NCI-H460 (cell line): Measurements from ENCODE around the gene NDUFA13. TPM values are rescaled to one million over a fixed set of nuclear protein-coding genes. Genes with fewer than 3 reads are reported as not detected.

Experiments used
- DNase-seq: peaks from one replicate; pipeline ENCODE4 v3.0.0-alpha.2; 2016; ENCODE audit warnings: low read depth; ENCODE audit errors: extremely low read depth
- total RNA-seq: library from RNA; depleted of rRNA; stranded (reverse); fragments of >200 nt; shearing (Covaris generic); gene quantifications from 2 replicates; pipeline ENCODE4 v1.2.3, GENCODE V29; 2014

Gene NDUFA13
- total RNA-seq, 1 experiment from 2014 or later: 134 TPM

GRCh38 chr19:19506592-19506991, 9.4 kb upstream of the NDUFA13 start:
- no peak for DNase-seq

- DNase-seq: no peak
Measured at GRCh38 chr19:19507354-19507753, 8.7 kb upstream of the NDUFA13 start.

GRCh38 chr19:19508217-19508616, 7.8 kb upstream of the NDUFA13 start:
- no peak for DNase-seq

GRCh38 chr19:19510432-19510831, 5.6 kb upstream of the NDUFA13 start:
- no peak for DNase-seq

GRCh38 chr19:19513682-19514081, 2.3 kb upstream of the NDUFA13 start:
- DNase-seq: no peak

- DNase-seq: no peak
Measured at GRCh38 chr19:19514215-19514657, 1.8 kb upstream of the NDUFA13 start.

GRCh38 chr19:19514881-19515641, 964 bp upstream of the NDUFA13 start, which contains the start of gene TSSK6:
Gene TSSK6, minus strand, starts transcription at chr19:19515548. Its CDS starts 121 bp downstream, at chr19:19515427.
- DNase-seq: no peak

- DNase-seq: no peak
Measured at GRCh38 chr19:19517235-19517619, 1.2 kb downstream of the NDUFA13 start.

GRCh38 chr19:19520989-19521388, 5.0 kb downstream of the NDUFA13 start:
- no peak for DNase-seq

GRCh38 chr19:19523177-19523576, 7.2 kb downstream of the NDUFA13 start:
- no peak for DNase-seq

- no peak for DNase-seq
Measured at GRCh38 chr19:19524053-19524452, 8.0 kb downstream of the NDUFA13 start.

GRCh38 chr19:19525611-19526380, 9.8 kb downstream of the NDUFA13 start:
- DNase-seq: no peak

- DNase-seq: no peak
Measured at GRCh38 chr19:19526581-19527370, 10.8 kb downstream of the NDUFA13 start.

- DNase-seq: no peak
Measured at GRCh38 chr19:19527371-19527656, 11.3 kb downstream of the NDUFA13 start.

- DNase-seq: no peak
Measured at GRCh38 chr19:19527674-19528625, 11.9 kb downstream of the NDUFA13 start.

GRCh38 chr19:19528721-19529490, 12.9 kb downstream of the NDUFA13 start, which contains the start of gene YJEFN3:
Gene YJEFN3, plus strand, starts transcription at chr19:19528911. Its CDS starts 22 bp downstream, at chr19:19528933.
- no peak for DNase-seq

GRCh38 chr19:19529783-19530422, 13.9 kb downstream of the NDUFA13 start:
- no peak for DNase-seq

- no peak for DNase-seq
Measured at GRCh38 chr19:19530423-19530804, 14.4 kb downstream of the NDUFA13 start.

- no peak for DNase-seq
Measured at GRCh38 chr19:19530889-19531288, 14.9 kb downstream of the NDUFA13 start.
